ENCODE data around the gene IGFBP7.

Gene IGFBP7

GRCh38 chr4:57106181-57106580 is 4.0 kb downstream of the IGFBP7 start:
- H3K9me3 ChIP-seq (ENCODE audit: control insufficient read depth in 1 of 2, low read length in 2 of 2) = no peaks in the 10 kb centered on the region
- H3K4me1 ChIP-seq (ENCODE audit: control insufficient read depth in 1 of 2, insufficient read depth in 2 of 2, low read length in 2 of 2) = peaks cover 3 to 30% of the 10 kb centered on the region in 2 donors
- no peak overlapping the region for H3K27ac ChIP-seq (ENCODE audit: low read length)
- H3K36me3 ChIP-seq (ENCODE audit: control insufficient read depth in 1 of 2, insufficient read depth in 2 of 2, low read length in 2 of 2) = no peaks in the 10 kb centered on the region
- peak overlapping the region in 1 of 2 donors; percentile 89 for H3K4me3 ChIP-seq (ENCODE audit: low read depth in 1 of 2, low read length in 2 of 2)
- H3K27me3 ChIP-seq (ENCODE audit: low read depth, low read length) = no peaks in the 10 kb centered on the region

DNA sequence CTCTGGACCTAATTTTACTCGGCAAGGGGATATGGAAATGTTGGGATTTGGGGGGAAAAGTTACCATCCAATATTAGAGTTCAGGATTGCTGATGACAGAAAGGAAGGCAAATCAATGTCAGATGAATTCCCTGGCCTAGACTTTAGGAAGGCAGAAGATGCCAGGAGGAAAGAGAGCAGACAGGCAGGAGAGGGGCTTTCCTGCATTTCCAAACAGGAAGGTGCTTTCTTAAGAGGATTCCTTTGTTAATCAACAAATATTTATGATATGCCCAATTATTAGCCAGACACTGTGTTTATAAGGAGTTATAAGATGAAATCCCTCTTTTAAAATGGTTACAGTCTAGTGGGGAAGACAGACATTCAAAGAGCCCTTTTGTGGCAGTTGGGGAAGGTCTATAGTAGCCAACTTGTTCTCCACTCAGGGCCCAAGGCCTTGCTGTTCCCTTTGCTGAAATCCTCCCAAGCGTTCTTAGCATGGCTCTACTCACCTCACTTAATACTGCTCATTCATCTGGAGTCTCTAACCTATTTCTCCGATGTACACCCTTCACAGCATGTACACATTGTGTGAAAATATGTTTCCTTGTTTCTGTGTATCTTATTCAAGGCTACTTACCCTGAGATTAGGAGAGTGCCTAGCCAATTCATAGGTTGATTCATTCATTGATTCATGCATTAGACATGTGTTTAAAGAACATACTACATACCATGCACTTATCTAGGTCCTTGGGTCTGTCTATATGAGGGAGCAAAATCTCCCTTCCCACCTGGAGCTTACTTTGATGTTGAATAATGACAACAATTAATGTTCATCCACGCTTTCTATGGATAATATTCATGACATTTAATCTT is 5.3 kb downstream of the IGFBP7 start:
- H3K4me1 ChIP-seq (ENCODE audit: control insufficient read depth in 1 of 2, insufficient read depth in 2 of 2, low read length in 2 of 2) = peaks cover 3 to 35% of the 10 kb centered on the region in 2 donors
- H3K4me3 ChIP-seq (ENCODE audit: low read depth in 1 of 2, low read length in 2 of 2) = no peak overlapping the region
- no peaks in the 10 kb centered on the region for H3K9me3 ChIP-seq (ENCODE audit: control insufficient read depth in 1 of 2, low read length in 2 of 2)
- H3K27ac ChIP-seq (ENCODE audit: low read length) = peak overlapping the region; percentile 60
- H3K36me3 ChIP-seq (ENCODE audit: control insufficient read depth in 1 of 2, insufficient read depth in 2 of 2, low read length in 2 of 2) = no peaks in the 10 kb centered on the region
- no peaks in the 10 kb centered on the region for H3K27me3 ChIP-seq (ENCODE audit: low read depth, low read length)

DNA sequence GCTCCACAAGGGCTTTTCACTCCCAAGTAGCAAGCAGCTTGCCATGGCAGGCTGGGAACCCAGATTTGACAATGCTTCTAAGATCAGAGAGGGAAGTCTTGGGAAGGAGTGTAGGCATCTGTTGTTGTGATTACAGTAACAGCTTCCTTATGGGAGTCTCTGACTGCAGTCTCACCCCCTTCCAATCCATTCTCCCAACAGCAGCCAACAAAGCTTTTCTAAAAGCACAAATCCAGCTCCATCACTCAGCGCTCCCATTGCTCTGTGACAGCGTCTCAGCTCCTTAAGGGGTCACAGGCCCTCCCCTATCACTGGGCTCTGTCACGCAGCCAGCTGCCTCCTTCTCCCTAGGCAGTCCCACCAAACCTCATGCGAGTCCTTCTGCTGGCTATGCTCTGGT is 7.1 kb downstream of the IGFBP7 start:
- peak overlapping the region; percentile 92 for H3K27ac ChIP-seq (ENCODE audit: low read length)
- no peaks in the 10 kb centered on the region for H3K27me3 ChIP-seq (ENCODE audit: low read depth, low read length)
- no peaks in the 10 kb centered on the region for H3K9me3 ChIP-seq (ENCODE audit: control insufficient read depth in 1 of 2, low read length in 2 of 2)
- H3K4me3 ChIP-seq (ENCODE audit: low read depth in 1 of 2, low read length in 2 of 2) = peak overlapping the region in 1 of 2 donors; percentile 14
- no peaks in the 10 kb centered on the region for H3K36me3 ChIP-seq (ENCODE audit: control insufficient read depth in 1 of 2, insufficient read depth in 2 of 2, low read length in 2 of 2)
- H3K4me1 ChIP-seq (ENCODE audit: control insufficient read depth in 1 of 2, insufficient read depth in 2 of 2, low read length in 2 of 2) = peaks cover 3 to 38% of the 10 kb centered on the region in 2 donors

GRCh38 chr4:57102050-57102624 is 8.0 kb downstream of the IGFBP7 start:
- H3K27me3 ChIP-seq (ENCODE audit: low read depth, low read length) = no peaks in the 10 kb centered on the region
- H3K4me1 ChIP-seq (ENCODE audit: control insufficient read depth in 1 of 2, insufficient read depth in 2 of 2, low read length in 2 of 2) = peaks cover 3 to 40% of the 10 kb centered on the region in 2 donors
- H3K9me3 ChIP-seq (ENCODE audit: control insufficient read depth in 1 of 2, low read length in 2 of 2) = no peaks in the 10 kb centered on the region
- no peaks in the 10 kb centered on the region for H3K36me3 ChIP-seq (ENCODE audit: control insufficient read depth in 1 of 2, insufficient read depth in 2 of 2, low read length in 2 of 2)
- H3K27ac ChIP-seq (ENCODE audit: low read length) = peak overlapping the region; percentile 92
- H3K4me3 ChIP-seq (ENCODE audit: low read depth in 1 of 2, low read length in 2 of 2) = peak overlapping the region in 1 of 2 donors; percentile 9

DNA sequence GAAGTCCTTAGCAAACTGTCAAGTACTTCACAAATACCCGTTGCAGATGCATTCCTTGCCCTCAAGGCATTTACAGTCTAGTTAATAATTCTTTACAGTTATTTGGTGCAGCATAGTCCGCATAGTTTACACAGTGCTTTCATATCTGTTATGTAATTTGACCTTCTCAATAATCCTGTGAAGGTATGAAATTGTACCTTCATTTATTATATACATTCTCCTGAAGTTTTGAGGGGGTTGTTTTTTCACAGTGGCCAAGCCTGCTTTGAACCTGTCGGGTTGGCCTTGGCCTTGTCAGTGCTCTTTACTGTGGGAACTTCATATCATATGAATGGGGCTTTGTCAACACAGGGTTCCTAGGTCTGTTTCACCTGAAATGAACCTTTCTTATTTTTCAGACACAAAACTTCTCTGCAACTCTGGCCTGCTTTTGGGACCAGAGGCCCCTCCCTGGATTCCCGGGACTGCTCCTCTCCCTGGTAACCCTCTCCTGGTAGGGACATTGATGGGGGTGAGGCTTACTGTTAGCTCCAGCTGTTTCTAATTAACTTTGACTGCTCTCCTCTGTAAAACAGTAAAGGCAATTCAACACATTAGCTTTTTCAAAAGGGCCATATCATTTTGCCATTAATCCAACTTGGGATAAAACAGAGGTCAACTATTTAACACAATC is 9.1 kb downstream of the IGFBP7 start:
- Histone ChIP-seq H3K9me3 (ENCODE audit: control insufficient read depth in 1 of 2, low read length in 2 of 2) (no peaks in the 10 kb centered on the region), H3K36me3 (ENCODE audit: control insufficient read depth in 1 of 2, insufficient read depth in 2 of 2, low read length in 2 of 2) (no peaks in the 10 kb centered on the region), H3K4me3 (ENCODE audit: low read depth in 1 of 2, low read length in 2 of 2) (no peak overlapping the region), H3K4me1 (ENCODE audit: control insufficient read depth in 1 of 2, insufficient read depth in 2 of 2, low read length in 2 of 2) (peaks cover 3 to 40% of the 10 kb centered on the region in 2 donors), H3K27ac (ENCODE audit: low read length) (peak overlapping the region; percentile 92), H3K27me3 (ENCODE audit: low read depth, low read length) (no peaks in the 10 kb centered on the region)

GRCh38 chr4:57099363-57099762 is 10.8 kb downstream of the IGFBP7 start:
- H3K27me3 ChIP-seq (ENCODE audit: low read depth, low read length) = no peaks in the 10 kb centered on the region
- peak overlapping the region; percentile 13 for H3K27ac ChIP-seq (ENCODE audit: low read length)
- peaks cover 3 to 39% of the 10 kb centered on the region in 2 donors for H3K4me1 ChIP-seq (ENCODE audit: control insufficient read depth in 1 of 2, insufficient read depth in 2 of 2, low read length in 2 of 2)
- H3K4me3 ChIP-seq (ENCODE audit: low read depth in 1 of 2, low read length in 2 of 2) = no peak overlapping the region
- H3K36me3 ChIP-seq (ENCODE audit: control insufficient read depth in 1 of 2, insufficient read depth in 2 of 2, low read length in 2 of 2) = peaks cover 0 to 7% of the 10 kb centered on the region in 2 donors
- H3K9me3 ChIP-seq (ENCODE audit: control insufficient read depth in 1 of 2, low read length in 2 of 2) = no peaks in the 10 kb centered on the region

GRCh38 chr4:57098941-57099340 is 11.2 kb downstream of the IGFBP7 start:
- no peaks in the 10 kb centered on the region for H3K9me3 ChIP-seq (ENCODE audit: control insufficient read depth in 1 of 2, low read length in 2 of 2)
- H3K4me1 ChIP-seq (ENCODE audit: control insufficient read depth in 1 of 2, insufficient read depth in 2 of 2, low read length in 2 of 2) = peaks cover 3 to 43% of the 10 kb centered on the region in 2 donors
- H3K27ac ChIP-seq (ENCODE audit: low read length) = peak overlapping the region; percentile 13
- no peak overlapping the region for H3K4me3 ChIP-seq (ENCODE audit: low read depth in 1 of 2, low read length in 2 of 2)
- peaks cover 0 to 7% of the 10 kb centered on the region in 2 donors for H3K36me3 ChIP-seq (ENCODE audit: control insufficient read depth in 1 of 2, insufficient read depth in 2 of 2, low read length in 2 of 2)
- no peaks in the 10 kb centered on the region for H3K27me3 ChIP-seq (ENCODE audit: low read depth, low read length)

GRCh38 chr4:57098415-57098814 is 11.8 kb downstream of the IGFBP7 start:
- H3K9me3 ChIP-seq (ENCODE audit: control insufficient read depth in 1 of 2, low read length in 2 of 2) = no peaks in the 10 kb centered on the region
- peak overlapping the region; percentile 13 for H3K27ac ChIP-seq (ENCODE audit: low read length)
- H3K4me3 ChIP-seq (ENCODE audit: low read depth in 1 of 2, low read length in 2 of 2) = no peak overlapping the region
- H3K4me1 ChIP-seq (ENCODE audit: control insufficient read depth in 1 of 2, insufficient read depth in 2 of 2, low read length in 2 of 2) = peaks cover 3 to 46% of the 10 kb centered on the region in 2 donors
- H3K27me3 ChIP-seq (ENCODE audit: low read depth, low read length) = no peaks in the 10 kb centered on the region
- peaks cover 0 to 7% of the 10 kb centered on the region in 2 donors for H3K36me3 ChIP-seq (ENCODE audit: control insufficient read depth in 1 of 2, insufficient read depth in 2 of 2, low read length in 2 of 2)

DNA sequence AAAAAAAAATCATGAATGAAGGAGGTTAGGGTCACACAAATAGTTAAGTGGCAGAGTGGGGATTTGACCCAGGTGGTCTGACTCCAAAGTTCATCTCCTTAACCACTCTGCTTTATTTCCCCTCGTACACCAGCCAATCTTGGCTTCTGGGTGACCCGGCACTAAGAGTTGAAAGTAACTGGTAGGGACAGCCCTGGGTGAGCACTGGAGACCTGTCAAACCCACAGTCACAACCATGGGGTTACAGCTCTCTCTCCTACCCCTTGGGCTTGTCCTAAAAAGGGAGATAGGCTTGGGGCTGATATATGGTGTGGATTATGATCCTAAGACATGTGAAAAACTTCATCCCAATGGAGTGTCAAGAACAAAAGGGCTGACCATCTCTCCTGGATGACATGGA is 12.5 kb downstream of the IGFBP7 start:
- Histone ChIP-seq H3K4me3 (ENCODE audit: low read depth in 1 of 2, low read length in 2 of 2) (no peak overlapping the region), H3K9me3 (ENCODE audit: control insufficient read depth in 1 of 2, low read length in 2 of 2) (no peaks in the 10 kb centered on the region), H3K4me1 (ENCODE audit: control insufficient read depth in 1 of 2, insufficient read depth in 2 of 2, low read length in 2 of 2) (peaks cover 3 to 41% of the 10 kb centered on the region in 2 donors), H3K36me3 (ENCODE audit: control insufficient read depth in 1 of 2, insufficient read depth in 2 of 2, low read length in 2 of 2) (peaks cover 0 to 7% of the 10 kb centered on the region in 2 donors), H3K27ac (ENCODE audit: low read length) (no peak overlapping the region), H3K27me3 (ENCODE audit: low read depth, low read length) (no peaks in the 10 kb centered on the region)

- H3K27me3 ChIP-seq (ENCODE audit: low read depth, low read length) = no peaks in the 10 kb centered on the region
- H3K4me1 ChIP-seq (ENCODE audit: control insufficient read depth in 1 of 2, insufficient read depth in 2 of 2, low read length in 2 of 2) = peaks cover 0 to 27% of the 10 kb centered on the region in 2 donors
- H3K36me3 ChIP-seq (ENCODE audit: control insufficient read depth in 1 of 2, insufficient read depth in 2 of 2, low read length in 2 of 2) = peaks cover 0 to 7% of the 10 kb centered on the region in 2 donors
- H3K9me3 ChIP-seq (ENCODE audit: control insufficient read depth in 1 of 2, low read length in 2 of 2) = no peaks in the 10 kb centered on the region
- no peak overlapping the region for H3K4me3 ChIP-seq (ENCODE audit: low read depth in 1 of 2, low read length in 2 of 2)
- H3K27ac ChIP-seq (ENCODE audit: low read length) = no peak overlapping the region
Observed at GRCh38 chr4:57095956-57096355, 14.2 kb downstream of the IGFBP7 start.

GRCh38 chr4:57095245-57095644 is 14.9 kb downstream of the IGFBP7 start:
- peaks cover 0 to 24% of the 10 kb centered on the region in 2 donors for H3K4me1 ChIP-seq (ENCODE audit: control insufficient read depth in 1 of 2, insufficient read depth in 2 of 2, low read length in 2 of 2)
- no peak overlapping the region for H3K27ac ChIP-seq (ENCODE audit: low read length)
- H3K4me3 ChIP-seq (ENCODE audit: low read depth in 1 of 2, low read length in 2 of 2) = no peak overlapping the region
- no peaks in the 10 kb centered on the region for H3K27me3 ChIP-seq (ENCODE audit: low read depth, low read length)
- no peaks in the 10 kb centered on the region for H3K9me3 ChIP-seq (ENCODE audit: control insufficient read depth in 1 of 2, low read length in 2 of 2)
- H3K36me3 ChIP-seq (ENCODE audit: control insufficient read depth in 1 of 2, insufficient read depth in 2 of 2, low read length in 2 of 2) = peaks cover 0 to 7% of the 10 kb centered on the region in 2 donors

Measured in muscle layer of duodenum (tissue), 2 donors.